GM18951 (cell line): ENCODE results near the gene RUNX2.

ENCODE experiments used
- POLR2A ChIP-seq: IDR thresholded peaks from 4 replicates; pipeline ENCODE4 v1.6.1; 2011; ENCODE audit warnings: mild to moderate bottlenecking; ENCODE audit not compliant: insufficient read length, insufficient read depth; ENCODE audit errors: extremely low read depth
- in situ Hi-C: fragments of 300-500 bp; cut with MboI; formaldehyde crosslinking; loops from one replicate; pipeline ENCODE4 v1.12.0; 2022; ENCODE audit warnings: low sequenced_read_pairs, mixed read lengths, inconsistent platforms; ENCODE audit not compliant: unreplicated experiment

RUNX2 gene

DNA sequence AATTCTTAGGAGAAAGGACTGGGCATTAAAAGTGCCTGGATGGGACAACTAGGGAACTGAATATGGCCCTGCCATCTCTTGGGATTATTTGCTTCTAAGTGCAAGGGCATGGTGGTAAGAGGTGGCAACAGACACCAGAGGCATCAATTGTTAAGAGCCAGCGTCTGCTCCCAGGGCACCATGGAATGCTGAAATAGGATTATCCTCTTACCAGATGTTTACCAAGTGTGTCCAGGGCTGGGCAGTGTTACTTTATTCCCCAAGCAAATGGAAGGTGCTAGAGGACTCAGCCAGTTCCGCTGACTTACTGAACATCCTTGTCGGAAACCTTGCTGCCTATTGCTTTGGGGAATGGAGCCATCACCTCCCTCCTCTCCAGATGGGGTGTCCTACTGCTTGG is 323.2 kb downstream of the RUNX2 start:
- in situ Hi-C loops, result no loop called here
- no peak for TF ChIP-seq POLR2A

DNA sequence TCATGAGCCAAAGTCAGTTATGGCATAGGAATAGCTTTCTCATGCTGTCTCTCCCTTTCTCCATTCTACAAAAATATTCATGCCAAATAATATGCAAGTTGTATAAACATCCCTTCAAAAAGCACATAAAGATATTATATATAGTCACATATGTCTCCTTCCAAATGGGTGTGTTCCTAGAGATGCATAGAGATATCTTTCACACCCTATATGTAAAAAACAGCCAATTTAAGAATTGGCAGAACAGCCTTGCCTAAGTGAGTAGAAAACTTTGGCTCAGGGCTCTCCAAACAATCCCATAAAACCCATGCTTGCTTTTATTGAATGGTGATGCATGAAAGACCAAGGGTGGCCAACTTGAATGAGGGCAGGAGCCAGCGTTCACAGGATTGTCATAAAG is 324.3 kb downstream of the RUNX2 start:
- in situ Hi-C loops, result no loop called here
- no peak for TF ChIP-seq POLR2A

DNA sequence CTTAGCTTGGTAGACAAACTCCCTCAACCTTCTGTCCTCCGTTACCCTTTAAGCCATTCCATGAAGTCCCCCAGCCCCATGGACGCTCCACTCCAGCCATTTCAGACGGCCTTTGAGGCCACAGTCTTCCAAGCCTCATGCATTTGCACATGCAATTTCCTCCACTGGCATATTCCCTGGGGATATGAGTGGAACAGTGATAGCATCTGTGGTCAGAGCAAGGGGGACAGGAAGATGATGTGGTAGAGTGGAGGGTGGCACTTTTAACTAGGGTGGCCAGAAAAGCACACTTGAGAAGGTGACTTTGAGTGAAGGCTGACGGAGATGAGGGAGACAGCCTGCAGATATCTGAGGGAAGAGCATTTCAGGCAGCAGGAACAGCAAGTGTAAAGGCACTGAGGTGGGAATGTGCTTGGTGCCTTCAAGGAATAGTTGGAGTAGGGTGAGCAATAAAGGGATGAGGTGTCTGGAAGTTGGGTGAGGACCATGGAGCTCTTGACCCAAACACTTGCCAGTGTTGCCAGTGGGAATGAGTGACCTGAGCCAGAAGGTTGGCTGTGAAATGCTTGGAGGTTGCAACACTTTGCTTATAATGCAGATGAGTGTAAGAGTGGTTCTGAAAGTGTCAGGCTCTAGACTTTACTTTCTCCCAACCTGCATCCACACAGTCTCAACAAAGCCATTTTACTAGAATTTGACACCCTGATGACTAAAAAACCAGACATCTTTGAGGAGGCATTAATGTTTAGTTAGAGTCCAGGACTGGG is 325.2 kb downstream of the RUNX2 start:
- TF ChIP-seq POLR2A, result no peak
- in situ Hi-C loops, result no loop called here

DNA sequence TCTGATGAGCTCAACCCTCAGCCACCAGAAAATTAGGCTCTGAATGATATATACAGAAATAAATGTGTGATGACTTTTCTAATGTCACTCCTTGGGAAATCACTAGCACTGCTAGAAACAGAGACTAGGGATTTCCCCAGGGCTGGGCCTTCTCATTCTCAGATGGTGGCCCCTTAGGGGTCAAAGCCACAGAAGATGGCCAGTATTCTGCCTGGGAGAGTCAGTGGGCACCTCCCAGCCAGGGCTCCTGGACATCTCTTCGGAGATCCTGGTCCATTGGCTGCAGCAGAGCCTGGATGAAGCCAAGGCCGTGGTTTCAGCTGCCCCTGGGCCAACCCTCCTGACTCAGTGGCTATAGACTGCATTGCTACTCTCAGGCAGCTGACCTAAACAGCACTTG is 326.5 kb downstream of the RUNX2 start:
- in situ Hi-C loops, result no loop called here
- no peak for TF ChIP-seq POLR2A

DNA sequence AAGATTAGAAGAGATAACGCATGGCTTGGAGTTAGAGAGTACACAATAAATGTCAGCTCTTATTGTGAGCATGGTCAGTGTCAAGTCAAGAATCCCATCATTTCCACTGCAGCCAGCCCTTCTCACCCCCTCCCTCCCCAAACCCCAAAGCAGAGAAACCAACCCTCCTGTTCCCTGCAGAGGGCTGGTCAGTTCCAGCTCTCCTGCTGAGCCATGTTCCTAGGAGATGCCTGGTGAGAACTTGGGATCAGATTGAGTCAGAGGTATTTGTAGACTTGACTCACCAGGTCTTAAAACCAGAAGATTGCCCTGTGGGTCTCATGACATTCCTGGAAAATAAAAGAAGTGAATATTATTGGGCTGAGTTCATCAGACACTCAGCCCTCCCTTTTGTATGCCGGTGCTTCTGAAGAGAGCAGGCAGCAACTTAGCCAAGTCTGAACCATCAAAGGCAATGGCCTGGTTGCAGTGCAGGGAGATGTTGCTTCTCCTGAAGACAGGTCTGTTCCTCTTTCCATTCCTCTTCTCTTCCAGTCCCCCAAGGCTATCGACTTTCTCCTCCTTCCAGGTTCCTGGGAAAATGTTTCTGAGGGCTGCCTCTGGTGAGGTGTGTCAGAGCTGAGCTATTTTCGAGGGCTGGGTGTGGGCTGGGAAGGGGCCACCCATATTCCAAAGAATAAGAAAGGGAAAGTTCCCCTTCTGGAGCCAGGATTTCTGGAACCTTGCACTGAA is 327.8 kb downstream of the RUNX2 start:
- in situ Hi-C loops, result no loop called here
- no peak for TF ChIP-seq POLR2A

DNA sequence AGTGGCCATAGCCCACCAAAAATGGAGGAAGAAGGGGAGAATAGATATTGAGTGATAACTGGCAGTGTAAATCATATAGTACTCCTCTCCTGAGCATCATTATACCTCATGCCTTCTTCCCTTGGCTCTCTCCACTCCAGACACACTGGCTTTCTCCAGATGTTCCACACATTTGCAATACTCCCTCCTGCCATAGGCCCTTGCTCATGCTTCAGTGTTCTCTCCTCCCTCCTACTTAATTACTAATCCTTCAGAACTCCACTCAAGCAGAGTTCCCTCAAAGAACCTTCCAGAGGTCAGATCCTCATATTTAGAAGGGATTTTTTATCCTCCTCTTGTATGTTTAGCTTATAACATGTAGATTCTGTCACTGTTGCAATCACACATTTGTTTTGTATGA is 329.1 kb downstream of the RUNX2 start:
- in situ Hi-C loops, result no loop called here
- TF ChIP-seq POLR2A, result no peak

DNA sequence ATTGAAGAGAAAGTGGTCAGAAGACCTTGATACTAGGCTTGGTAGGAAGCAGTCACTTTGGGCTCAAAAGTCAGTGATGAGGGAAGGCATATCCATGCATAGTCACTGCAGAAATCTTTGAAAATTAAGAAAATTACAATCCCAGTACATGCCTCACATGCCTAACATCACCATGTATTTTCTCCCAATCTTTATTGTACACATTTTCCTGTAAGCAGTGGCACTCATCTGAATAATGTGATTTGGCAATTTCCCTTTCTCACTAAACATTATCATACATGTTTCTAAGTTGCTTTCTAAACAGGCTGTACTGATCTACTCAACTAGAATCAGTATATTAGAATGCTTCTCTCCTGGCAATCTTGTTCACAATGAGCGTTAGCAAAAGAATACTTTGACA is 330.3 kb downstream of the RUNX2 start:
- in situ Hi-C loops, result no loop called here
- TF ChIP-seq POLR2A, result no peak

DNA sequence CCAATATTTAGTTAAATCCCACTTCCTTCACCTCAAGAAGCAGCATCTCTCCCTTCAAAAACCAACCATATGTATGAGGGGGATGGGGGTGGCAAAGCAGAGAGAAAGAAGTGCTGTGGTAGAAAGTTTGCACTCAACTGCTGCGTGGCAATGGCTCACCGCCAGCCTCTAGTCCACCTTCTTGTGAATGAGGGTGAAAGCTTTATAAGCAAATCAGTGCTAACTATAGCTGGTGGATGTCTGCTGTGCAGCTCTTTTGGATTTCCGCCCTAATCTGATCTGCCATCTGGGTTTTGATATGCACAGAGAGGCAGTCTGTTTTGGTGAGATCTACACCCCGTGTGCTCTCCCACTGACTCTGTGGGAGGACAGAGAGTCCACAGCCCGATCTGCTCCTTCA is 330.8 kb downstream of the RUNX2 start:
- in situ Hi-C loops, result no loop called here
- TF ChIP-seq POLR2A, result no peak

DNA sequence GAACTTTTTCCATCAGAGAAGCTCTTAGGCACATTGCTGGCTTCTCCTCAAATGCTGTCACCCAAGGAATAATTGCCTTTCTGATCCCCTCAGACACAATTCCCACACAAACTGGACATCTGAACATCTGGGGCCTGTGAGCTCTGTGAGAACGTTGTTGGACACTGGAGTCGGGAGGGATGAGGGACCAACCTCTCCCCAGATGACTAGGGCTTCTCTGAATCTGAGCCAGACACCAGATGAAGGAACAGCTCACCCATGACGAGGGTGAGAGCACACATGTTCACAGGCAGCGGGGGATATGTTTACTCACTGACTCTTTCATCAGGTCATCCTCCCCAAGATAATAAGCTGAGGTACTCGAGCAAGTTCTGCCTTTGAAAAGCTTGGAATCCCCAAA is 333.5 kb downstream of the RUNX2 start:
- no peak for TF ChIP-seq POLR2A
- in situ Hi-C loops, result no loop called here

DNA sequence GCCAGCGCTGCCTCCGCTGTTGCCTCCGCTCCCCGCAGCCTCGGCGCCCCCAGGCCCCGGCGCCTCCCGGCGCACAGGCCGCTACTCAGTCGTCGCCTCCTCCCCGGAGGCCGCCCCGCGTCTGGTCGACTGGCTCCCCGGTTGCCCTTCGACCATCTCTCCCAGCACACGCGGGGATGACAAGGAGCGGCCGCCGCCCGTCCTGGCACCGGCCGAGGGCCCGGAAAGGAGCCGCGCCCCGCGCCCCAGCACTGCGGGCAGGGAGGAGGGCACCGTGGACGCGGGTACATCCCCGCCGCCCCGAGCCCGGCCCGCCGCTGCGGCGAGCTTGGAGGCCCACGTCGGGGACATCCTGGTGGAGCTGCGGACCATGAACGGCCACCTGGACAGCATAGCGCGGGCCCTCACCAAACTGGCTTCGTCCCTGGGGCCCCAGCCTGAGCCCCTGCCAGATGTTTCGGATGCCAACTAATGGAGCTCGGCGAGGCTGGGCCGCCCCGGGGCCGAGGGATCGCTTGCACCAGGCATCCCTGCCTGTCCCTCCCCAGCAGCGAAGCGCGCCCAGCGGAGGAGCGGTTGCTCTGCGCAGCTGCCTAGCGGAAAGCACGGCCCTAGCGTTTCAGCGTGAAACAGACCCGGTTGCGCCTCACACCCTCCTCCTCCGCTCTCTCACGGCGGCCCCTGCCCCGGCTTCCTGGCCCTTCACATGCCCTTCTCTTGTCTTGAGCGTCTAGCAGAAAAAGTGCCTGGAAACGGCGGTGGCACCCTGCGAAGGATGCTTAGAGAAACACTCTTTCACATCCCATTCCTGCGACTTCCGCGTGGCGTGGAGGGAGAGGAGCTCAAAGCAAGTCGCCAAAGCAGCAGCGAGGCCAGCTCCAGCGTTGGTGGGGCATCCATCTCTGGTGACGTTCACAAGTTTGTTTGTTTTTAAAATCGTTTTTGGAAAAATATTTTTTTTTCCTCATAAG is 335.4 kb downstream of the RUNX2 start:
- in situ Hi-C loops, result no loop called here
- no peak for TF ChIP-seq POLR2A

DNA sequence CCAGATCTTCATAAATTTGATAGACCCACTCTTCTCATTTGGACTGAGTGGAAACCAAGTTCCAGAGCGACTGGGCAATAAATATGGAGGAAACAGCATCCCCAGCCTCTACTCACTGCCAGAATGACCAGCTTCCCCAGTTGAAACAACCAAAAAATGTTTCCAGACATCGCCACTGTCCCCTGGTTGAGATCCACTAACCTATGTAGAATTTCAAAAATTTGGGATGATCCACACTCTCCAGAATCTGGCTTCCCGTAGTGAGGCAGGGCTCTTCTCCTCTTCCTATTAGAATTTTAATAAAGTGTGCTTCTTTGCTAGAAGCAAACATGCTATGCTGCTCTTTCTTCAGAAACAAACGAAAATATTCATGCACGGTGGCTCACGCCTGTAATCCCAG is 336.6 kb downstream of the RUNX2 start:
- TF ChIP-seq POLR2A, result no peak
- in situ Hi-C loops, result no loop called here

DNA sequence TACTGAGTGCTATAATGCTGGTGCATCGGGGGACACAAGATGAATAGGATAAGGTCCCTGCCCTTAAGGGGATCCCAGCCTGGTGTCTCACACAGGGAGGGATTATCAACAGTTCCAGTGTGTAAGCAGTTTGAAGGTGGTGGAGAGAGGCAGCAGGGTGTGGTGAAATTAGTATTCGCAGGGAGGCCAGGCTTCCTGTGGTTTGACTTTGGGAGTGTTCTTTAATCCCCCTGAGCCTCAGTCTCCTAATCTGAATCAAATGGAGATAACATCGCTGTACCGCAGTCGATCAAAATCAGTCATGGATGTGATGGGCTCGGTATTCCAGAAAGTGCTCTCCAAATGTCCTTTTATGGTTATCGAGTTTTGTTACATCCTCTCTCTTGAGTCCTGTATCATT is 337.7 kb downstream of the RUNX2 start:
- in situ Hi-C loops, result no loop called here

DNA sequence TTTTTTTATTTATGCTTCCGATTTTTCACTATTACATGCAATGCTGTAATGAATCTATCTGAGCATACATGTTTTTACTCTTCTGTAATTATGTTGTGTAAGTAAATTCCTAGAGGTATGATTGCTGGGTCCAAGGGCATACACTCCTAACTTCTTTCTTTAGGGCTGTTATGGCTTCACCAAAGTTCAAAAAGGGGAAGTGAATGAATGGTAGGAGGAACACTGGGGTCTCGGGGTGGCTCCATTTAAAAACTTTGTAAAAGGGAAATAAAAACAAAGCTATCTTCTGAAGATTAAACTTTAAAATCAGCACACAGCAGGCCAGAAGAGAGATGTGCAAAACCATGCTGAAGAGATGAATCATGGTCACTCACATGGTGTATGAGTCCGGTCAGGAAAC is 338.7 kb downstream of the RUNX2 start:
- TF ChIP-seq POLR2A, result no peak
- in situ Hi-C loops, result no loop called here

More for the DNA sequence above, 337.7 kb downstream of the RUNX2 start:
- no peak for TF ChIP-seq POLR2A
